OCI-LY1 (cell line): ENCODE results near the gene OAS3.

Source experiments
- CTCF ChIP-seq: fragments of 200-600 bp; sonication (generic), shearing (Covaris generic); IDR thresholded peaks from 2 replicates; pipeline ENCODE4 v1.5.1; 2017; ENCODE audit warnings: mild to moderate bottlenecking, antibody characterized with exemption, low read length, moderate library complexity, mixed read lengths
- EZH2 ChIP-seq: fragments of 200-600 bp; sonication (generic), shearing (Covaris generic); IDR thresholded peaks from 2 replicates; pipeline ENCODE4 v1.8.0; 2017; ENCODE audit warnings: borderline replicate concordance, mixed run types, mild to moderate bottlenecking, antibody characterized with exemption, low read length, moderate library complexity, mixed read lengths

DNA sequence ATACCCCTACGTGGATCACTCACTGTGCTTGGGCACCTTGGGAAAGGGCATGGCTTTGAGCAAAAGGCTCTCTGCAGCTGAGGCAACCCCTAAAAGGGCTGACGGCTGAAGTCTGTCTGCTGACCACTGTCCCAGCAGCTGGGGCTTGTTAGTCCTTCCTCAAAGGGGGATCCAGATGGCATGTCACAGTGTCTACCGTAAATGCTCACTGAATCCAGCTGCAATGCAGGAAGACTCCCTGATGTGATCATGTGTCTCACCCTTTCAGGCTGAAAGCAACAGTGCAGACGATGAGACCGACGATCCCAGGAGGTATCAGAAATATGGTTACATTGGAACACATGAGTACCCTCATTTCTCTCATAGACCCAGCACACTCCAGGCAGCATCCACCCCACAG, 19.2 kb upstream of the OAS3 start:
- no peak for TF ChIP-seq CTCF
- TF ChIP-seq EZH2: no peak
